CMK (cell line): ENCODE results near the gene GCGR.
A peak's percentile ranks its signal among the peaks of the same experiment; 100 is the strongest.
"Not testable (repeated sequence)": the region's sequence is repeated elsewhere in the genome, so short reads cannot be mapped to it uniquely, and the experiment has no call there.

Experiments used
- DNase-seq: peaks from one replicate; pipeline ENCODE4 v3.0.0-alpha.2; 2010; ENCODE audit warnings: low read depth

The GCGR gene

GRCh38 chr17:81832608-81833159 lies 28.7 kb downstream of the GCGR start:
- no peak for DNase-seq

DNA sequence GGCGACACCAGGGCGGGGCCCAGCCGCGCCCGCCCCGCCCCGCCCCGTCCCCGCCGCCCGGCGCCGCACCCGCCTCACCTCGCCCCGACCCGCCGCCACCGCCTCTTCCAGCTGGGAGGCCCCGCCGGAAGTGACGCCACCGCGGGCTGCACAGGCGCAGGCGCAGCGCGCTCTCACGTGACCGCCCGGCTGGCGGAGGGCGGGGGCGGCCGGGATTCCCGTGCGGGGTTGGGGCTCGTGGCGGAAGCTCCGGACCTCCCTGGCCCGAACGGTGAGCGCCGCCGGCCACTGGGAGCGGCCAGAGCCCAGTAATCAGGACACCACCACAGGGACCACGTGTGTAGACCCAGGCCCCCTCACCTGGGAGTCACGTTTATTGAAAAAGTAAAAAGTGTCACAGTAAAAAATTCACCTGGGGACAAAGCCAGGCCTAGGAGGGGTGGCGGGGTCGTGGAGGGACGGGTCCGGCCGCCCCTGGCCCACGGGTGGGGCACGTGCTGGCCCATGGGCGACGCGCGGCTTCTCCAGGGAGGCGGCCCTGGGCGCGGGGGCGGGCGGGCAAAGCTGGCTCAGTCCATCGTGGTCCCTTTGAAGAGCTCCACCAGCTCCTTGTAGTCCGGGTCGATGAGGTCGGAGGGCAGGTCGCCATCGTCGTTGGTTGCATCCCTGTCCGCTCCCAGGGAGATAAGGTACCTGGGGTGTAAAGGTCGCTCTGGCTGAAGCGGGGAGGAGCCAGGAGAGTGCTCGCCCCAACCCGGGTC lies 29.4 kb downstream of the GCGR start, which contains the start of gene MCRIP1:
Gene MCRIP1, minus strand, starts transcription at position 132 of the 761 bp plus-strand sequence. CDS start 8,785 bp downstream, outside the sequence.
- peak; percentile 87 for DNase-seq

GRCh38 chr17:81833921-81834830 lies 30.2 kb downstream of the GCGR start:
- DNase-seq, result no peak

GRCh38 chr17:81834831-81835267 lies 30.9 kb downstream of the GCGR start, which contains the start of gene PPP1R27:
TSS of gene PPP1R27 (minus strand) at chr17:81835050. CDS start at chr17:81834953, 97 bp downstream.
- DNase-seq, result no peak

GRCh38 chr17:81837641-81838040 lies 33.7 kb downstream of the GCGR start:
- DNase-seq, result no peak

DNA sequence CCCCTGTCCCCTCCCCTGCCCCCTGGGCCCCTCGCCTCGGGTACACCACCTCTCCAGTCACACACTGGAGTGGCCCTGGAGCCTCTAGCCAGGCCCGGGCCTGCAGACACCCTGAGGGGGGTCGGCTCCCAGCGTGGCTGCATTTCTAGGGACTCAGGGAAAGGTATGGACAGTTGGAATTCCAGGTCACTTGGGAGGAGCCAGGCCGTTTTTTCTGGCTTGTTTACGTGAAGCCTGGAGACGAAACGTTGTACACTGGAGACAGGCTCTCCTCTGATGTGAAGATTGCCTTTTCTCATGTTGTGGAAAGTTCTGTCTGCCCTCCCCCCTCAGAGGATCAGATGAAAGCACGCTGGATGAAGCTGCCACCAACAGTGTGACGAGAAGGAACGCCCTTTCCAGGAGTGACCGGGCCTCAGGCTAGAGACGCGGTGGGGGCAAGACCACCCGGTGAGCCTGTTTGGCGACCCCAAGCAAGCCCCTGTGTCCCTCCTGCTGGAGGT lies 34.9 kb downstream of the GCGR start:
- no peak for DNase-seq

GRCh38 chr17:81839301-81839700 lies 35.4 kb downstream of the GCGR start:
- no peak for DNase-seq

DNA sequence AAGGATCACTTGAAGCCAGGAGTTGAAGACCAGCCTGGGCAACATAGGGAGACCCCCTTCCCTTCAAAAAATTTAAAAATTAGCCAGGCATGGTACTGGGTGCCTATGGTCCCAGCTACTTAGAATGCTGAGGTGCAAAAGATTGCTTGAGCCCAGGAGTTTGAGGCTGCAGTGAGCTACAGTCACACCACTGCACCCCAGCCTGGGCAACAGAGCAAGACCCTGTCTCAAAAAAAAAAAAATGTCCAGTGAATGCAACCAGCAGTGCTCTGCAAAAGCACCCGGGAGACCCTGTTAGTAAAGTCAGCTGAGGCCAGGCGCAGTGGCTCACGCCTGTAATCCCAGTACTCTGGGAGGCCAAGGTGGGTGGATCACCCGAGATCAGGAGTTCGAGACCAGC lies 36.1 kb downstream of the GCGR start:
- DNase-seq, result not testable (repeated sequence)

GRCh38 chr17:81840826-81841778 lies 37.2 kb downstream of the GCGR start:
- DNase-seq, result no peak

DNA sequence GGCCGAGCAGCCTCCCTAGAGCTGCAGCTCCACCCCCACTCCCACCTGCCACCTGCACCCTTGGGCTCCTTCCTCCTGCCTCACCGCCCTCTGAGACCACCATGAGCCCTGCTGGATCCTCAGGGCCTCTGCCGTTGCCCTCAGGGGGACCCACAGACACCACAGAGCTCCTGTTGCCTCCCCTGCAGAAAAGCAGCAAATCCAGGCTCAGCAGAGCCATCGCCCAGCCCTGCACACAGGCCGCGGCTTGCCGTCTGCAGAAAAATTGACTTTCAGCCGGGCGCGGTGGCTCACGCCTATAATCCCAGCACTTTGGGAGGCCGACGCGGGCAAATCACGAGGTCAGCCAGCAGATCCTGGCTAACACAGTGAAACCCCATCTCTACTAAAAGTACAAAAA lies 37.9 kb downstream of the GCGR start:
- DNase-seq, result no peak

- no peak for DNase-seq
Measured at GRCh38 chr17:81842378-81842724, 38.4 kb downstream of the GCGR start.

GRCh38 chr17:81842725-81843504 lies 39.0 kb downstream of the GCGR start:
- no peak for DNase-seq

- no peak for DNase-seq
Measured at GRCh38 chr17:81843713-81844326, 39.9 kb downstream of the GCGR start.

DNA sequence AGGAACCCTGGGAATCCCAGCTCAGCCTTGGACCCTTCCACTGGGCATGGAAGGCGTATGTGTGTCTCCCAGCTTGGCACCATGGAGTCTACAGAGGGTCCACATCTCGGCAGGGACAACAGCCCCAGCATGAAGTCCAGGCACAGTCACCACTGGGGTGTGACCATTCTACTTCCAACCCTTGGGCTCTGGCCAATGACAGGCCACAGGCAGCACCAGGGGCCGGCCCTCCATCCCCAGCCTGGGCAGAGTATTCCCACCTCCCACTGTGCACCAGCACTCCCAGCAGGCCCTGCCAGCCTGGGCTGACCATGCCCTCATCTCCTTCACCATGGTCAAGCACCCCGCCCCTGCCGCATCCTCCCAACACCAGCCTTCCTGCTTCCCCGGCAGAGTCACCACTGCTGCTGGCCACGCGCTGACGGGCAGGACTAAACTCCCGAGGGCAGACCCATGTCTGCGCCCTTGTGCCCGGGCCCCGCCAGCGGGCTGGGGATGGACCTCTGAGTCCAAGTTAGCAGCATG lies 40.4 kb downstream of the GCGR start:
- DNase-seq, result no peak

GRCh38 chr17:81844887-81845286 lies 40.9 kb downstream of the GCGR start:
- no peak for DNase-seq

GRCh38 chr17:81845361-81845760 lies 41.4 kb downstream of the GCGR start:
- no peak for DNase-seq

- DNase-seq, result no peak
Measured at GRCh38 chr17:81845881-81846742, 42.2 kb downstream of the GCGR start.
